Prostate gland (tissue), 2 donors: Measurements from ENCODE around the gene RAB4A. TPM values are rescaled to one million over a fixed set of nuclear protein-coding genes. Genes with fewer than 3 reads are reported as not detected.
"Not testable (repeated sequence)": the region's sequence is repeated elsewhere in the genome, so short reads cannot be mapped to it uniquely, and the experiment has no call there.

Source experiments
- DNase-seq: peaks from one replicate; pipeline ENCODE4 v3.0.0-alpha.2; 2019; ENCODE audit warnings: low spot score
- H3K27ac ChIP-seq, 2 donors: fragments of 200-600 bp; sonication (generic); 2 replicates each; pipeline ENCODE4 v1.5.1; 2017 to 2019
- H3K27me3 ChIP-seq: fragments of 200-600 bp; sonication (generic); replicated peaks from 2 replicates; pipeline ENCODE4 v1.5.1; 2019; ENCODE audit not compliant: insufficient read depth
- H3K36me3 ChIP-seq, 2 donors: fragments of 200-600 bp; sonication (generic); 1 replicate in 1 of 2; 2 replicates in 1 of 2; pipeline versions ENCODE4 v1.5.1 to v1.8.1; 2017 to 2019
- H3K4me1 ChIP-seq: fragments of 200-600 bp; sonication (generic); replicated peaks from 2 replicates; pipeline ENCODE4 v1.5.1; 2019
- H3K4me3 ChIP-seq, 2 donors: fragments of 200-600 bp; sonication (generic); 2 replicates each; pipeline ENCODE4 v1.5.1; 2017 to 2019
- H3K9me3 ChIP-seq: fragments of 200-600 bp; sonication (generic); 2 replicates; pipeline ENCODE4 v1.5.1; 2017
- CTCF ChIP-seq, 4 experiments: fragments of 200-600 bp in 2 of 4; fragments of 450-650 bp in 2 of 4; sonication (generic) in 2 of 4; IDR thresholded peaks; 1 replicate in 3 of 4; 2 replicates in 1 of 4; pipeline ENCODE4 v1.5.1; 2016 to 2019; ENCODE audit warnings: antibody characterized with exemption in 4 of 4, mild to moderate bottlenecking in 2 of 4, moderate library complexity in 2 of 4
- POLR2A ChIP-seq: fragments of 450-650 bp; IDR thresholded peaks from one replicate; pipeline ENCODE4 v1.6.1; 2016; ENCODE audit warnings: antibody characterized with exemption, mild to moderate bottlenecking
- POLR2AphosphoS5 ChIP-seq: sonication (generic); formaldehyde crosslinking; IDR thresholded peaks from one replicate; pipeline ENCODE4 v1.6.1; 2017; ENCODE audit warnings: antibody characterized with exemption
- WGBS: methylation state at CpG from one replicate; pipeline ENCODE4 v1.1.5; 2018; 5-methylcytosine and 5-hydroxymethylcytosine counted together
- intact Hi-C: fragments of 100-400 bp; cut with DNase I; formaldehyde crosslinking; loops from one replicate; pipeline ENCODE4 v1.14.2; 2022
- total RNA-seq, 2 donors: library from RNA; depleted of rRNA; stranded (reverse); fragments of >200 nt; gene quantifications; one replicate each; pipeline ENCODE4 v1.1.0, GENCODE V29; 2016

RAB4A gene
- total RNA-seq, 2 donors from 2014 or later = 53.6 to 106 TPM

GRCh38 chr1:229326601-229327000, 55.7 kb downstream of the RAB4A start:
- 94% methylated on average over 12 of the region's 12 CpGs for WGBS
- Histone ChIP-seq H3K27me3 (no peaks in the 10 kb centered on the region), H3K36me3 (peaks cover 0 to 4% of the 10 kb centered on the region in 2 donors), H3K9me3 (no peaks in the 10 kb centered on the region), H3K27ac (no peak overlapping the region), H3K4me1 (no peaks in the 10 kb centered on the region), H3K4me3 (no peak overlapping the region)
- TF ChIP-seq CTCF (IDR thresholded peaks at IDR 0.05) = no peak
- no peak for TF ChIP-seq POLR2AphosphoS5
- intact Hi-C loops = no loop called here
- DNase-seq = no peak

- H3K9me3 ChIP-seq, H3K27ac ChIP-seq, H3K36me3 ChIP-seq, H3K27me3 ChIP-seq, DNase-seq, intact Hi-C loops, H3K4me1 ChIP-seq, H3K4me3 ChIP-seq: not testable (repeated sequence)
- 97% methylated on average over 6 of the region's 6 CpGs for WGBS
Measured at GRCh38 chr1:229327765-229328164, 56.9 kb downstream of the RAB4A start.

GRCh38 chr1:229328598-229329362, 57.9 kb downstream of the RAB4A start:
- WGBS = 93% methylated on average over 7 of the region's 7 CpGs
- DNase-seq = no peak
- H3K4me3 ChIP-seq = no peak overlapping the region
- H3K27me3 ChIP-seq = no peaks in the 10 kb centered on the region
- no peaks in the 10 kb centered on the region for H3K36me3 ChIP-seq
- H3K4me1 ChIP-seq = no peaks in the 10 kb centered on the region
- H3K9me3 ChIP-seq = no peaks in the 10 kb centered on the region
- TF ChIP-seq CTCF (IDR thresholded peaks at IDR 0.05) = no peak
- TF ChIP-seq POLR2A = no peak
- no peak for TF ChIP-seq POLR2AphosphoS5
- intact Hi-C loops = no loop called here
- H3K27ac ChIP-seq = no peak overlapping the region

- DNase-seq = no peak
- TF ChIP-seq CTCF (IDR thresholded peaks at IDR 0.05) (no peak), POLR2A (no peak), POLR2AphosphoS5 (no peak)
- H3K4me1 ChIP-seq = no peaks in the 10 kb centered on the region
- no peaks in the 10 kb centered on the region for H3K36me3 ChIP-seq
- no peak overlapping the region for H3K4me3 ChIP-seq
- H3K27me3 ChIP-seq = no peaks in the 10 kb centered on the region
- WGBS = 97% methylated on average over 2 of the region's 2 CpGs
- intact Hi-C loops = no loop called here
- no peak overlapping the region for H3K27ac ChIP-seq
- no peaks in the 10 kb centered on the region for H3K9me3 ChIP-seq
Measured at GRCh38 chr1:229334269-229334668, 63.4 kb downstream of the RAB4A start.

GRCh38 chr1:229334716-229335115, 63.8 kb downstream of the RAB4A start:
- Histone ChIP-seq H3K9me3 (no peaks in the 10 kb centered on the region), H3K4me1 (no peaks in the 10 kb centered on the region), H3K27me3 (no peaks in the 10 kb centered on the region), H3K4me3 (no peak overlapping the region), H3K27ac (no peak overlapping the region), H3K36me3 (no peaks in the 10 kb centered on the region)
- no peak for DNase-seq
- TF ChIP-seq CTCF (IDR thresholded peaks at IDR 0.05) (no peak), POLR2A (no peak), POLR2AphosphoS5 (no peak)
- WGBS = 100% methylated on average over 2 of the region's 2 CpGs
- intact Hi-C loops = no loop called here
